ENCODE measurements around the gene DLX3. TPM values are rescaled to one million over a fixed set of nuclear protein-coding genes. Genes with fewer than 3 reads are reported as not detected.

DLX3 gene
- total and polyA plus RNA-seq, 12 donors, result 0.03 to 0.23 (median 0.11) TPM; not detected in 9

DNA sequence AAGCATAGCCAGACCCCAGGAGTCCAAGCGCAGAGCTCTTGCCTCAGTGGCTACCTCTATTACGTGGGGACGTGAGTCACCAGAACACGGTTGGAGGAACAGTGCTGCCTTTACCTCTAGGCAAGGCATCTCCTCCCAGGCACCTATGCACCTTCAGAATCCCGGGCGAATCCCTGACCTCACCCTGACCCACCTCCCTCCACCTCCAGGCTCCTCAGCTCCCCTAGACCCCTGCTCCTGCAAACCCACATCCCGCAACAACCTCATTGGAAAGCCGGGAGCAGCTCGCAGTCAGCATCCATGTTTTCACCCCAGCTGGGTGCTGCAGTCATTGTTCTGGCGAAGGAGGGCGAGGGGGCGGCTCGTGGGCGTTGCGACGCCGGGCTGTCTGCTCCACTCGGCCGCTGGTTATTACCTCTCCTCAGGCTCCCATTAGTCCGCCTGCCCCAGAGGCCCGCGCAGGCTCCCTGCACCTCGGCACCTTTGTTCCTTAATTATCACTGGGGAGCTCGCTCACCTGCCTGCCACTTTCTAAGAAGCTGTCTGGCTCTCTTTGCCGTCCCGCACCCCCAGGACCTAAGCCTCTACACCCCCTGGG lies 50.7 kb downstream of the DLX3 start:
- Histone ChIP-seq H3K27me3 (peaks cover 0 to 90% (median 86%) of the 10 kb centered on the region in 7 donors), H3K36me3 (no peaks in the 10 kb centered on the region), H3K4me1 (no peaks in the 10 kb centered on the region), H3K9me3 (no peaks in the 10 kb centered on the region), H3K27ac (no peak overlapping the region), H3K4me3 (no peak overlapping the region)
- ATAC-seq (no peak), DNase-seq (no peak)
- TF ChIP-seq, protein P1, sequence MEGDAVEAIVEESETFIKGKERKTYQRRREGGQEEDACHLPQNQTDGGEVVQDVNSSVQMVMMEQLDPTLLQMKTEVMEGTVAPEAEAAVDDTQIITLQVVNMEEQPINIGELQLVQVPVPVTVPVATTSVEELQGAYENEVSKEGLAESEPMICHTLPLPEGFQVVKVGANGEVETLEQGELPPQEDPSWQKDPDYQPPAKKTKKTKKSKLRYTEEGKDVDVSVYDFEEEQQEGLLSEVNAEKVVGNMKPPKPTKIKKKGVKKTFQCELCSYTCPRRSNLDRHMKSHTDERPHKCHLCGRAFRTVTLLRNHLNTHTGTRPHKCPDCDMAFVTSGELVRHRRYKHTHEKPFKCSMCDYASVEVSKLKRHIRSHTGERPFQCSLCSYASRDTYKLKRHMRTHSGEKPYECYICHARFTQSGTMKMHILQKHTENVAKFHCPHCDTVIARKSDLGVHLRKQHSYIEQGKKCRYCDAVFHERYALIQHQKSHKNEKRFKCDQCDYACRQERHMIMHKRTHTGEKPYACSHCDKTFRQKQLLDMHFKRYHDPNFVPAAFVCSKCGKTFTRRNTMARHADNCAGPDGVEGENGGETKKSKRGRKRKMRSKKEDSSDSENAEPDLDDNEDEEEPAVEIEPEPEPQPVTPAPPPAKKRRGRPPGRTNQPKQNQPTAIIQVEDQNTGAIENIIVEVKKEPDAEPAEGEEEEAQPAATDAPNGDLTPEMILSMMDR (IDR thresholded peaks at IDR 0.05), result no peak
- intact Hi-C loops (cut with DNase I), result no loop called here
- WGBS, 2 donors, result 28 to 30% methylated on average over 26 of the region's 26 CpGs

DNA sequence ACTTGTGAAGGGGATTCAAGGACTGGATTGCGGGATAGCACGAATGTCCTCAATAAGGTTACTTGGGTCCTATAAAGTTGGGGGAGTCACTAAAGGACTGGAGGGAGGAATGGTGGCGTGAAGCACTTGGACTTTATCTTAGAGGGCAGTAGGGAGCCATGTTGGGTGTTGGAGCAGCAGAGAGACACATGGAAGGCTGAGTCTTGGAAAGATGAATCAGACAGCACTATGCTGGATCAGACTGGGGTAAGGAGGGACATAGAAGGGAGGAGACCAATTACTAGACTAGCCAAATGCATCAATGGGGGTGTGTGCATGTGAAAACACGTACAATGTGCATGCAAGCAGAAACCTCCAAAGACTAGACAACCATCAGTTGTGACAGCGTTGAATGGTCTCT lies 52.1 kb downstream of the DLX3 start:
- Histone ChIP-seq H3K27ac (no peak overlapping the region), H3K4me1 (no peaks in the 10 kb centered on the region), H3K36me3 (no peaks in the 10 kb centered on the region), H3K9me3 (no peaks in the 10 kb centered on the region), H3K27me3 (peaks cover 0 to 85% (median 77%) of the 10 kb centered on the region in 7 donors), H3K4me3 (no peak overlapping the region)
- intact Hi-C loops (cut with DNase I), result no loop called here
- no peak for ATAC-seq
- WGBS, 2 donors, result 81 to 86% methylated on average over 5 of the region's 5 CpGs
- DNase-seq, result no peak
- TF ChIP-seq, protein P1 (IDR thresholded peaks at IDR 0.05), result no peak

DNA sequence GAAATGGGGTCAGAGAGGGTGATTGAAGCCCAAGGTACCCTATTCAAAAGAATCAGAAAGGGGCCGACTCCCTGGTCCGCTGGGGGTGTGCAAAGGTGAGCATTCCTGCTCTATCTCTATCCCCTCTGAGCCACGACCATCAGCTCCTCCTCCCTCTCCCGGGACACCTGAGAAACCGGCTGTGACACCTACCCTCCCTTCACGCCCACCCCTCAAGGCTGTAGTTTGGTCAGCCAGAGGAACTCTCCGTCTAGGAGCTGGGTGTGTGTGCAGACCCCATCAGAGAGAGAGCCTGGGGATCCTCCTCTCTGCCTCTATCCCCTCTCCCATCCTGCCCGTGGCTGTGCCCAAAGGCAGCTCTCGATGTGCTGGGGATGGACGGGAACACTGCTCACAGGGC lies 53.6 kb downstream of the DLX3 start:
- no peak overlapping the region for H3K4me3 ChIP-seq
- DNase-seq (no peak), ATAC-seq (no peak)
- WGBS, 2 donors, result 44 to 51% methylated on average over 10 of the region's 10 CpGs
- peaks cover 0 to 70% (median 62%) of the 10 kb centered on the region in 7 donors for H3K27me3 ChIP-seq
- TF ChIP-seq, protein P1 (IDR thresholded peaks at IDR 0.05), result no peak
- no peaks in the 10 kb centered on the region for H3K36me3 ChIP-seq
- no peaks in the 10 kb centered on the region for H3K4me1 ChIP-seq
- no peaks in the 10 kb centered on the region for H3K9me3 ChIP-seq
- H3K27ac ChIP-seq, result no peak overlapping the region
- intact Hi-C loops (cut with DNase I), result no loop called here

Other genes with a start within 250 kb of the DLX3 start
- gene FAM117A, start 231.1 kb downstream of the DLX3 start, total RNA-seq, result 10 to 100 TPM in 6 of 10 donors, 1 to 10 TPM in 4; 4.0 to 14.0 (median 10.5) TPM
- gene FAM117A, start 231.1 kb downstream of the DLX3 start, polyA plus RNA-seq, result 1 to 10 TPM; 6.1 to 7.6 TPM
- gene KAT7, start 206.5 kb downstream of the DLX3 start, total RNA-seq, result 10 to 100 TPM; 48.9 to 81.3 (median 66.3) TPM
- 10 to 100 TPM in 1 of 2 donors, 1 to 10 TPM in 1; 5.9 to 16.7 TPM for gene KAT7, start 206.5 kb downstream of the DLX3 start, polyA plus RNA-seq
- gene TAC4, start 147.2 kb downstream of the DLX3 start, total RNA-seq, result 1 to 10 TPM in 1 of 10 donors, under 1 TPM in 2, not detected in 7; 0.78 to 2.7 (median 0.94) TPM
- not detected for gene TAC4, start 147.2 kb downstream of the DLX3 start, polyA plus RNA-seq
- under 1 TPM in 1 of 10 donors, not detected in 9; 0.26 TPM for gene DLX4, start 26.0 kb downstream of the DLX3 start, total RNA-seq
- under 1 TPM in 1 of 2 donors, not detected in 1; 0.03 TPM for gene DLX4, start 26.0 kb downstream of the DLX3 start, polyA plus RNA-seq
- gene ITGA3, start 60.9 kb upstream of the DLX3 start, total RNA-seq, result 10 to 100 TPM; 12.5 to 44.2 (median 22.5) TPM
- 10 to 100 TPM; 26.1 to 39.9 TPM for gene ITGA3, start 60.9 kb upstream of the DLX3 start, polyA plus RNA-seq
- 100 to 1,000 TPM; 161 to 337 (median 231) TPM for gene PDK2, start 100.1 kb upstream of the DLX3 start, total RNA-seq
- 100 to 1,000 TPM in 1 of 2 donors, 10 to 100 TPM in 1; 88.1 to 129 TPM for gene PDK2, start 100.1 kb upstream of the DLX3 start, polyA plus RNA-seq
- 1 to 10 TPM; 1.5 to 3.8 (median 1.9) TPM for gene SAMD14, start 134.9 kb upstream of the DLX3 start, total RNA-seq
- 1 to 10 TPM; 1.9 to 3.8 TPM for gene SAMD14, start 134.9 kb upstream of the DLX3 start, polyA plus RNA-seq
- gene PPP1R9B, start 155.5 kb upstream of the DLX3 start, total RNA-seq, result 10 to 100 TPM; 17.3 to 45.4 (median 26.9) TPM
- 10 to 100 TPM; 22.4 to 42.7 TPM for gene PPP1R9B, start 155.5 kb upstream of the DLX3 start, polyA plus RNA-seq
- 100 to 1,000 TPM; 136 to 204 (median 158) TPM for gene SGCA, start 170.8 kb upstream of the DLX3 start, total RNA-seq
- gene SGCA, start 170.8 kb upstream of the DLX3 start, polyA plus RNA-seq, result 100 to 1,000 TPM; 137 to 314 TPM
- 100 to 1,000 TPM in 1 of 10 donors, 10 to 100 TPM in 9; 31.7 to 455 (median 45.9) TPM for gene COL1A1, start 206.4 kb upstream of the DLX3 start, total RNA-seq
- 10 to 100 TPM; 30.2 to 81.5 TPM for gene COL1A1, start 206.4 kb upstream of the DLX3 start, polyA plus RNA-seq

Measured in heart right ventricle (tissue), 16 donors.